Measurements from ENCODE around the gene TDRD7. TPM values are rescaled to one million over a fixed set of nuclear protein-coding genes. Genes with fewer than 3 reads are reported as not detected.
"Not testable (repeated sequence)": the region's sequence is repeated elsewhere in the genome, so short reads cannot be mapped to it uniquely, and the experiment has no call there.

The TDRD7 gene
- total RNA-seq, 4 donors from 2014 or later = 3.6 to 19.4 (median 14.8) TPM

- no peak for DNase-seq
- Histone ChIP-seq H3K36me3 (no peaks in the 10 kb centered on the region), H3K27ac (no peak overlapping the region), H3K9me3 (no peaks in the 10 kb centered on the region), H3K27me3 (no peaks in the 10 kb centered on the region), H3K4me3 (no peak overlapping the region), H3K4me1 (no peaks in the 10 kb centered on the region)
- intact Hi-C loops (cut with DNase I; ENCODE audit: low total_unique reads) = no loop called here
- TF ChIP-seq, protein P1, sequence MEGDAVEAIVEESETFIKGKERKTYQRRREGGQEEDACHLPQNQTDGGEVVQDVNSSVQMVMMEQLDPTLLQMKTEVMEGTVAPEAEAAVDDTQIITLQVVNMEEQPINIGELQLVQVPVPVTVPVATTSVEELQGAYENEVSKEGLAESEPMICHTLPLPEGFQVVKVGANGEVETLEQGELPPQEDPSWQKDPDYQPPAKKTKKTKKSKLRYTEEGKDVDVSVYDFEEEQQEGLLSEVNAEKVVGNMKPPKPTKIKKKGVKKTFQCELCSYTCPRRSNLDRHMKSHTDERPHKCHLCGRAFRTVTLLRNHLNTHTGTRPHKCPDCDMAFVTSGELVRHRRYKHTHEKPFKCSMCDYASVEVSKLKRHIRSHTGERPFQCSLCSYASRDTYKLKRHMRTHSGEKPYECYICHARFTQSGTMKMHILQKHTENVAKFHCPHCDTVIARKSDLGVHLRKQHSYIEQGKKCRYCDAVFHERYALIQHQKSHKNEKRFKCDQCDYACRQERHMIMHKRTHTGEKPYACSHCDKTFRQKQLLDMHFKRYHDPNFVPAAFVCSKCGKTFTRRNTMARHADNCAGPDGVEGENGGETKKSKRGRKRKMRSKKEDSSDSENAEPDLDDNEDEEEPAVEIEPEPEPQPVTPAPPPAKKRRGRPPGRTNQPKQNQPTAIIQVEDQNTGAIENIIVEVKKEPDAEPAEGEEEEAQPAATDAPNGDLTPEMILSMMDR (IDR thresholded peaks at IDR 0.05) = no peak
- TF ChIP-seq POLR2A (IDR thresholded peaks at IDR 0.05) = no peak
These were observed 29.8 kb downstream of the TDRD7 start for GRCh38 chr9:97441729-97442128.

DNA sequence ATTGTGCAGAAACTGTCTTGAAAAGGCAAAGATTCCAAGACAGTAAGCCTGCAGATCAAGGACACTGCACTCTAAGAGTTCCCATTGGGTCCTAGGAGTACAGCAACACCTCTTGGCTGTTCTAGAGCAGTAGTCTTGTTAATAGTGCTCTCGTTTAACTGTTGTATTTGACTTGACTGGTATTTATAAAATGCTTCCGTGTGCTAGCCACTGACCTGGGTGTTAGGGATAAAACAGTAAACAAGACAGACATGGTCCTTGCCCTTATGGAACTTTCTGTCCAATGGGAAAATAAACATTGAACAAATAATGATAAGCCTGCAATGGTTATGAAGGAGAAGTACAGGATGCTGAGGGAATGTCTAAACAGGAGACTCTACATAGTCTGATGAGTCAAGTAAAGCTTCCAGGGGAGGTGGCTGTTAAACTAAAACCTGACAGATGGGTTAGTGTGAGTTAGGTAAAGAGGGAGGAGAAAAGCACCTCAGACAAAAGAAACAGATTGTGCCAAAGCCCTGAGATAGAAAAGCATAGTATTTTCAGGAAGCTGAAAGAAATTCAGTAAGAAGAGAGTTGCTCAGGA, 33.3 kb downstream of the TDRD7 start:
- no peak for DNase-seq
- Histone ChIP-seq H3K4me1 (no peaks in the 10 kb centered on the region), H3K27me3 (no peaks in the 10 kb centered on the region), H3K27ac (no peak overlapping the region), H3K4me3 (no peak overlapping the region), H3K9me3 (no peaks in the 10 kb centered on the region), H3K36me3 (no peaks in the 10 kb centered on the region)
- TF ChIP-seq POLR2A (IDR thresholded peaks at IDR 0.05) = no peak
- TF ChIP-seq, protein P1 (IDR thresholded peaks at IDR 0.05) = no peak
- intact Hi-C loops (cut with DNase I; ENCODE audit: low total_unique reads) = no loop called here

DNA sequence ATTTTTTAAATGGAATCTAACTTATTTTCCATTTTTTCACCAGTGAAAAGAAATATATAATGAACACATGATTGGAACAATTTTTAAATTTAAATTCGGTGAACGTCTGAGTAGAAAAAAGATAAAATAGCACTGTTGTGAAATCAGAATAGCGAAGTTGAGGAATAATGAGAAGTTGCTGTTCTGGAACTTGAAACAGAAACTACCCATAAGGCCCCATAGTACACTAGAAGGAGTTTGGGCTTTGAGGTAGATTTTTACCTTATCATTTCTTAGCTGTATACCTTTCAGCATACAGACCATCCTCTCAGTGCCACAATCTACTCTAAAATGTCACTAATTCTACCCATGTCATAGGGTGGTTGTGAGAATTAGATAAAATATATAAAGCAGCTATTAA, 35.1 kb downstream of the TDRD7 start:
- Histone ChIP-seq H3K36me3 (no peaks in the 10 kb centered on the region), H3K27me3 (no peaks in the 10 kb centered on the region), H3K9me3 (no peaks in the 10 kb centered on the region), H3K4me3 (no peak overlapping the region), H3K4me1 (no peaks in the 10 kb centered on the region), H3K27ac (no peak overlapping the region)
- no peak for DNase-seq
- TF ChIP-seq, protein P1 (IDR thresholded peaks at IDR 0.05) = no peak
- TF ChIP-seq POLR2A (IDR thresholded peaks at IDR 0.05) = no peak
- intact Hi-C loops (cut with DNase I; ENCODE audit: low total_unique reads) = no loop called here

DNA sequence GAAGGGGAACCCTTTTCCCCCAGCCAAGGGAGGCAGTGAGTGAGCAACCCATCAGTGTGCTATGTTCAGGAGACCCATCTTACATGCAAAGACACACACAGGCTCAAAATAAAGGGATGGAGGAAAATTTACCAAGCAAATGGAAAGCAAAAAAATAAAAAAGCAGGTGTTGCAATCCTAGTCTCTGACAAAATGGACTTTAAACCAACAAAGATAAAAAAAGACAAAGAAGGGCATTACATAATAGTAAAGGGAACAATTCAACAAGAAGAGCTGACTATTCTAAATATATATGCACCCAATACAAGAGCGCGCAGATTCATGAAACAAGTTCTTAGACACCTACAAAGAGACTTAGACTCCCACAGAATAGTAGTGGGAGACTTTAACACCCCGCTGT, 41.7 kb downstream of the TDRD7 start:
- H3K27me3 ChIP-seq; H3K36me3 ChIP-seq; H3K27ac ChIP-seq; DNase-seq; intact Hi-C loops (cut with DNase I; ENCODE audit: low total_unique reads); H3K4me1 ChIP-seq; H3K4me3 ChIP-seq; H3K9me3 ChIP-seq: not testable (repeated sequence)

- H3K27ac ChIP-seq; H3K36me3 ChIP-seq; H3K9me3 ChIP-seq; H3K4me3 ChIP-seq; H3K4me1 ChIP-seq; H3K27me3 ChIP-seq; DNase-seq; intact Hi-C loops (cut with DNase I; ENCODE audit: low total_unique reads): not testable (repeated sequence)
These were observed 44.9 kb downstream of the TDRD7 start for GRCh38 chr9:97456841-97457240.

GRCh38 chr9:97459326-97459725, 47.4 kb downstream of the TDRD7 start:
- H3K27ac ChIP-seq = no peak overlapping the region
- H3K36me3 ChIP-seq = no peaks in the 10 kb centered on the region
- H3K4me3 ChIP-seq = no peak overlapping the region
- H3K27me3 ChIP-seq = no peaks in the 10 kb centered on the region
- DNase-seq = no peak
- H3K9me3 ChIP-seq = no peaks in the 10 kb centered on the region
- no peaks in the 10 kb centered on the region for H3K4me1 ChIP-seq
- TF ChIP-seq, protein P1 (IDR thresholded peaks at IDR 0.05) = no peak
- TF ChIP-seq POLR2A (IDR thresholded peaks at IDR 0.05) = no peak
- intact Hi-C loops (cut with DNase I; ENCODE audit: low total_unique reads) = no loop called here
